GM12874 (cell line): ENCODE measurements around the gene C1orf210.

Experiments
- TF ChIP-seq, protein P1 (sequence below): IDR thresholded peaks from 2 replicates; pipeline ENCODE4 v1.5.1; 2011; ENCODE audit warnings: low read depth, mild to moderate bottlenecking, control low read depth, low read length, moderate library complexity; ENCODE audit not compliant: insufficient read depth

C1orf210 gene

DNA sequence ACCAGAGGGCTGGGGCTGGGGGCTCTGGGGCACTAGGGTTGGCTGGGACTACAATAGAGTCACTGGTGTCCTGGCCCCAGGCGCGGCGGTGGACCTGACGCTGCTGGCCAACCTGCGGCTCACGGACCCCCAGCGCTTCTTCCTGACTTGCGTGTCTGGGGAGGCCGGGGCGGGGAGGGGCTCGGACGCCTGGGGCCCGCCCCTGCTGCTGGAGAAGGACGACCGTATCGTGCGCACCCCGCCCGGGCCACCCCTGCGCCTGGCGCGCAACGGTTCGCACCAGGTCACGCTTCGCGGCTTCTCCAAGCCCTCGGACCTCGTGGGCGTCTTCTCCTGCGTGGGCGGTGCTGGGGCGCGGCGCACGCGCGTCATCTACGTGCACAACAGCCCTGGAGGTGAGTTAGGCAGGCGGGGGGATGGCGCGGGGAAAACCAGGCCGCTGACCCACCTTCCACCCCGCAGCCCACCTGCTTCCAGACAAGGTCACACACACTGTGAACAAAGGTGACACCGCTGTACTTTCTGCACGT lies 19.5 kb upstream of the C1orf210 start:
- TF ChIP-seq, protein P1, sequence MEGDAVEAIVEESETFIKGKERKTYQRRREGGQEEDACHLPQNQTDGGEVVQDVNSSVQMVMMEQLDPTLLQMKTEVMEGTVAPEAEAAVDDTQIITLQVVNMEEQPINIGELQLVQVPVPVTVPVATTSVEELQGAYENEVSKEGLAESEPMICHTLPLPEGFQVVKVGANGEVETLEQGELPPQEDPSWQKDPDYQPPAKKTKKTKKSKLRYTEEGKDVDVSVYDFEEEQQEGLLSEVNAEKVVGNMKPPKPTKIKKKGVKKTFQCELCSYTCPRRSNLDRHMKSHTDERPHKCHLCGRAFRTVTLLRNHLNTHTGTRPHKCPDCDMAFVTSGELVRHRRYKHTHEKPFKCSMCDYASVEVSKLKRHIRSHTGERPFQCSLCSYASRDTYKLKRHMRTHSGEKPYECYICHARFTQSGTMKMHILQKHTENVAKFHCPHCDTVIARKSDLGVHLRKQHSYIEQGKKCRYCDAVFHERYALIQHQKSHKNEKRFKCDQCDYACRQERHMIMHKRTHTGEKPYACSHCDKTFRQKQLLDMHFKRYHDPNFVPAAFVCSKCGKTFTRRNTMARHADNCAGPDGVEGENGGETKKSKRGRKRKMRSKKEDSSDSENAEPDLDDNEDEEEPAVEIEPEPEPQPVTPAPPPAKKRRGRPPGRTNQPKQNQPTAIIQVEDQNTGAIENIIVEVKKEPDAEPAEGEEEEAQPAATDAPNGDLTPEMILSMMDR: no peak

DNA sequence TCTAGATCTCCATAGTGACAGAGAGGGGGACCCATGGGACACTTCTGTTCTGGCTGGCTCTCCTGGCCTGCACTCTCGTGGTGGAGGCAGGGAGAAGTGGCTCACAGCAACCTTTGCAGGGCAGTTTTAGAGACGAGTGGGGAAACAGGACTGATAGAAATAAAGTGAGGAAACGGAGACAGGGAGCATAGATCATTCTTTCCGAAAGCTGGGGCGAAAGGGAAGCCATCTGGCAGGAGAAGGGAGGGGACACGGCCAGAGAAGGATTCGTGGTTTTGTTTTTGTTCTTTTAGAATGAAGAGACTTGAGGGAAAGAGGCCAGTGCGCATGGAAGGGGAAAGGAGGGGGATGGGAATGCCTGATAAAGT lies 18.9 kb upstream of the C1orf210 start:
- TF ChIP-seq, protein P1: no peak

DNA sequence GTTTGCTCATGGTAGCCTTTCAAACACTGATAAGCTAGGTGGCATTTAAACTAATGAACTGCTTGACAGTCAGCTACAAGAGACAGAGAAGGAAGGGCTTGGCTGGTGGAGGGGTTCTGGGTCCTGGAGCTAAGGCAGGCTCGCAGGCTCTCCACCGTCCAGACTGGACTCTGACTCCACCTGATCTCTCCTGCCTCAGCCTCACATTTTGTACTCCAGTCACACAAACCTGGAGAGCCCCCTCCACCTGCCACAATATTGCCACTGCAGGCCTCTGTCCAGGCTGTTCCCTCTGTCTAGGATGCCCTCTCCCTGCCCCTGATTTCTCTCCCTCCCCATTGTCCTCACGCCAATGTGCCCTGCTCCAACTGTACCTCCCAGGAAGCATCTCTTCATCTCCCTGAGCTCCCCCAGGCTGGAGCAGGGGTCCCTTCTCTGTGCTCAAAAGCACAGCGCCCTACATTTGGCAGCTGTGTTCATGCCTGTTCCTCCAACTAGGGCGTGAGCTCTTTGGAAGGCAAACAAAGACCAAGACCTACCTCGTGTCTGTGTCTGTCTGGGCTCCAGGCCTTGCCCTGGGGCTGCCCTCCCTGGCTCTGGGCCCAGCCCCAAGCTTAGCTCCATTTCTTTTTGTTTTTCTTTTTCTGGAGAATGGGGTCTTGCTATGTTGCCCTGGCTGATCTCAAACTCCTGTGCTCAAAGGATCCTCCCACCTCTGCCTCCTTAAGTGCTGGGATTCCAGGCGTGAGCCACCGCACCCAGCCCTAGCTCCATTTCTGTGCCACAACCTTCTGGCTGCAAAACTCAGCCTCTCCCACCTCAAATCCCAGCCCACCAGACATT lies 18.3 kb upstream of the C1orf210 start:
- TF ChIP-seq, protein P1: no peak

DNA sequence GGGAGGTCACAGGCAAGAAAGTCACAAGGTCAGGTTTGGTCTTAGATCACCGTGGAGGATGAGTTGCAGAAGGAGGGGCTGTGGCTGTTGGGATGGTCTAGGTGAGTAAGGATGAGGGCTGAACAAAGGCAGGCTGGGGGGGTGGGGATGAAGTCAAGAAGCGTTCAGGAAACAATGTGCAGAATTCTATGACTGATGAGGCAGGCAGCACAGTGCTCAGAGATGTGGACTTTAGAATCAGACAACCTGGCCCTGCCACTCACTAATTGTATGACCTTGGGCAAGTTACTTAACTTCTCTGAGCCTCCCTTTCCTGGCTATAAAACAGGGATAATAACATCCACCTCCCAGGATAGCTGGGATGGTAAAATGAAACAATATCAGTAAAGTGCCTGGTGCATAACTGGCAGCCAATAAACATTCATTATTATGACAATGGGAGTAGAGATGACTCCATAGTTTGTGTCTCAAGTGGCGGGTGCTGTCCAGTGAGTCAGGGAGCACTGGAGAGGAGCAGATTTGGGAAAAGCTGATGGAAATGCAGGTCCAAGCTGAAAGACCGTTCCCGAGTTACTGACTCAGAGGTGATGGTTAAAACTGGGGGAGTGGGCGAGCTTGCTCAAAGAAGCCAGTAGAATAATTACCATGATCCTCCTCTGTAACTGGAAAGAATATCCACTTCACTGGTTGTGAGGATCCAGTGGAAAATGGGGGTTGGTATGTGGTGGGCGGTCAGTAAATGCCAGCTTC lies 17.5 kb upstream of the C1orf210 start:
- TF ChIP-seq, protein P1: no peak

DNA sequence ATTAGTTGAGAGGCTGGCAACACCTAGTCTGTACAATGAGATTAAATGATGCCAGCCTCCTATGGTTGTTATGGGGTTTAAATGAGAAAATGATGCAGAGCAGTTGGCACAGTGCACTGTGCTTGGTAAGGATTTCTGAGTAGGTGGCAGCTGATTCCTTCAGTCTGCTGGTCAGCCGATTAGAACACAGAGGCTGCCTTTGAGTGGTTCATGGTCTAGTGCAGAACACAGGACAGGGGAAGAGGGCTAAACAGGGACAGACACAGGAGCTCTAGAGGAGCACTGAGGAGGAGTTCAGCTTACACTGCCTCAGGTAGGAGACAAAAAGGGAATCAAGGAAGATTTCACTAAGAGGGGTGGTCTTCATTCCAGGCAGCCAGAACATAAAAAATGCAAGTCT lies 16.8 kb upstream of the C1orf210 start:
- TF ChIP-seq, protein P1: no peak

- TF ChIP-seq, protein P1: no peak
Observed at GRCh38 chr1:43300378-43301094, 15.2 kb upstream of the C1orf210 start, which contains the start of gene TIE1. Gene TIE1 (plus strand): TSS chr1:43300982. CDS start chr1:43301072, 90 bp downstream.

GRCh38 chr1:43299101-43299500 lies 13.7 kb upstream of the C1orf210 start:
- TF ChIP-seq, protein P1: no peak
